ENCODE measurements around the gene MAB21L2.
"Not testable (repeated sequence)": the region's sequence is repeated elsewhere in the genome, so short reads cannot be mapped to it uniquely, and the experiment has no call there.

MAB21L2 gene

GRCh38 chr4:150582146-150582872 is at the start of gene MAB21L2:
Gene MAB21L2, plus strand, starts transcription at chr4:150582151. Its CDS starts 879 bp downstream, at chr4:150583030.
- no peak for DNase-seq

DNA sequence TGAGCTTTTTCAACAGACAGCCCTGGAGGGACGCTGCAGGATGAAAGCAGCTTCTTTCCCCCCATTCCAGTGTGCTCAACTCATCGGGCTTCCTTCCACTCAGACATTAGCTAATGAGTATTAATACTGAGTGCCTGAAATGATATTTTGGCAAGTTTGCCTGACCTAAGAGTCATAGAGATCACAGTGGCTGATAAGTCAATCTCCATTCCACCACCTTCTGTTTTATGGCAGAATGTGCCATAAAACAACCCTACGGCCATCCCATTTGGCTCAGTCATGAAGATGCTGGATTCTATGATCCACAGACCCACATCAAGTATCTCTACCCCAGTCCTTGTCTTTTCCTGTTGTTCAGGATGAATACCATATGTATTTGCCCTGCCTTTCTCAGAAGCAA is 48.3 kb upstream of the MAB21L2 start:
- DNase-seq, result no peak

DNA sequence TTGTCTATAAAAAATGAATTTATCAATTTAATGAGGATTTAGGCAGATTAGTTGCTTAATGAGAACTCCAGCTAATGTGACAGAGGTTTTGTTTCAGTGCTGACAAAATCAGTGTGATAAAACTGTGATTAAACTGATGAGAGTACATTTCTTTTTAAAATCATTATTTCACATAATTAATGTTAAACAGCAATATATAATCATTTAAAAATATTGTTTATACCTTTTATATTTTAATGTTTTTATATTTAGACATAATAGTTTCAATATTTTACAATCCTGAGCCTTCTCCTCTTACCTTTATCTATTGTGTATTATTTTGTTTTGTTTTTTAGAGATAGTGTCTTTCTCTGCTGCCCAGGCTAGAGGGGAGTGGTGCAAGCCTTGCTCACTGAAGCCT is 47.1 kb upstream of the MAB21L2 start:
- DNase-seq, result no peak

GRCh38 chr4:150537911-150538310 is 44.0 kb upstream of the MAB21L2 start:
- not testable (repeated sequence) for DNase-seq

GRCh38 chr4:150540536-150540935 is 41.4 kb upstream of the MAB21L2 start:
- DNase-seq, result no peak

DNA sequence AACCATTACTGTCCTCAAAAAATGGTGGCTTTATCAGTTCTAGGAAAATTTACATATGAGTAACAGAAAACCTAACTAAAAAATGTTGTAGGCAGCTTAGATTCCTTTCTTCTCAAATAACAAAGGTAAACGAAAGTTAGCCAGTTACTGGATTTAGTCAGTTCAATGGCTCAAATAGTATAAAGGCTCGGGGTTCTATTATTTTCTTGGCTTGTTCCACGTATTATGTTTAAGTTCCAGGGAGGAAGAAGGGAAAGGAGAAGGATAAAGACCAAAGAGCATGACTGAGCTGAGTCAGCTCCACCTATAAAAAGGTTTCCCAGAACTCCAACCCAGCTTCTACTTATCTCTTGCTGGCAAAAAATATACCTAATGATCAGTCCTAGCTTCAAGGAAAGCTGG is 41.0 kb upstream of the MAB21L2 start:
- DNase-seq, result no peak

- DNase-seq, result no peak
Observed at GRCh38 chr4:150541681-150542080, 40.3 kb upstream of the MAB21L2 start.

DNA sequence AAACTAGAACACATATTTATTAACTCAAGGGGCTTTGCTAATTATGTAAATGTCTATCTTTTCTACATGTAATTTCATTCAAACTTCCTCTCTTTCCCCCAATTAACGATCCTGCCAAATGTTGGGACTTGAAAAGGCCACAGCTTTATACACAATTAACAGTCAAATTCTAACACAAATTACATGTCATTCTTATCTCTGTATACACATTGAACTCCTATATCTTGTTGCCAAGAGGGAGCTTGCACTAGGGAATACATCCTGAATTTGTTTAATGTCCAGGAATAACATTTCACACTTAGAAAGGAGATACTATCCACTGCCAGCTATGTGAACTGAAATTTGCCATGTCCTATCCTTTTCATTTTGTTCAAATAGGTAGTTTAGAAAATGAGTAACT is 38.9 kb upstream of the MAB21L2 start:
- no peak for DNase-seq

GRCh38 chr4:150546286-150546685 is 35.7 kb upstream of the MAB21L2 start:
- DNase-seq, result no peak

- no peak for DNase-seq
Observed at GRCh38 chr4:150547154-150547838, 34.7 kb upstream of the MAB21L2 start.

DNA sequence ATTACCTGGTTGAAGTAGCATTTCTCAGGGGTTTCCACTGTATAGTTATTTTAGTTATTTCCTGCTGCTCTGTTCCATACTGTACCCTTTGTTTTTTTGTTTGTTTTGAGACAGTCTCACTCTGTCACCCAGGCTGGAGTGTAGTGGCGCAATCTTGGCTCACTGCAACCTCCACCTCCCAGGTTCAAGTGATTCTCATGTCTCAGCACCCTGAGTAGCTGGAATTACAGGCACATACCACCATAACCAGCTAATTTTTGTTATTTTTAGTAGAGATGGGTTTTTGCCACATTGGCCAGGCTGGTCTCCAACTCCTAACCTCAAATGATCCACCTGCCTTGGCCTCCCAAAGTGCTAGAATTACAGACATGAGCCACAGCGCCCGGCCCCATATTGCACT is 24.1 kb upstream of the MAB21L2 start:
- DNase-seq, result not testable (repeated sequence)

DNA sequence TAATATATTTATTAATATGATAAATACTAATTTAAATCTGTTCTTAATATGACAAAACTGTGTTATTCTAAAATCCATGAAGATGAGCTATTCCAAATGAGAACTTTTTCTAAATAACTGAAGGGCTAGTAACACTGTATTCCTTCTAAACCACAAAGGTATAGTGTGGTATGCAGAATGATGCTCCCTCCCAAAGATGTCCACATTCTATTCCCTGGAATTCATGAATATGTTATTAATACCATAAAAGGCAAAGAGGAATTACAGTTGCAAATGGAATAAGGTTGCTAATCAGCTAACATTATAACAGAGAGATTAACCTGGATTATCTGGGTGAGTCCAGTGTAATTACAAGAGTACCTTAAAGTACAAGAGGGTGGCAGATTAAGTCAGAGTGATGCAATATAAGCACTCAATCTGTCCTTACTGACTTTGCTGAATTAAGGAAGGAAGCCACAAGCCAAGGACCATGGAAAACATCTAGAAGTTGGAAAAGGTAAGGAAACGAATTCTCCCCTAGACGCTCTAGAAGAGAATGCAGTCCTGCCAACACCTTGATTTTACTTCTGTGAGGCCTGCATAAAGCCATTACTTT is 20.7 kb upstream of the MAB21L2 start:
- DNase-seq, result no peak

DNA sequence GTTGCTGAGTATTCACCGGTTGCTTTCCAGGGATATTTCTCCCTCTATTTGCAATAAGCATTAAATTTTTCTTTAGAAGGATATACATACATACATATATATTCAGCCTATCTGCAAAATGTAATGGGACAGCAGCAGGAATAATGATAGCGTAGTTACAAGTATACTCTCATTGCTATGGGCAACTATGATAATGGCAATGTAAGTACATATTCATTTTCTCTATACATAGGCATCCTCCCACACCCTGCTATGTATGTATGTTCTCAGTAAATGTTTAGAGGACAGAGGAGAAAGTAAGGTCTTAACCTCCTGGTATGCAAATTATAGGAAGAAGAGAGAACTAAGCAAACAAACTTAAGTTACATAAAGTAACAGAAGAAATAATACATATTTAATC is 19.7 kb upstream of the MAB21L2 start:
- DNase-seq, result no peak

DNA sequence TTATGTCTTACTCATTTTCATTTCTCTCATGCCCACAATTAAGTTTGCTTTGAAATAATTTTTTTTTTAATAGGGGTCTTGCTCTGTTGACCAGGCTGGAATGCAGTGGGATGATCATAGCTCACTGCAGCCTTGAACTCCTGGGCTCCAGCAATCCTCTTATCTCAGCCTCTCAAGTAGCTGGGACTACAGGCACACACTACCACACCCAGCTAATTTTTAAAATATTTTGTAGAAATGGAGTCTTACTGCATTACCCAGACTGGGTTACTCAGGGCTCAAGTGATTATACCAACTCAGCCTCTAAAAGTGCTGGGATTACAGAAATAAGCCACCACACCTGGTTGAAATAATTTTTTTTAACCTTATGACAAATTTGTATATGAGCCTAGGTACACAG is 19.2 kb upstream of the MAB21L2 start:
- no peak for DNase-seq

- DNase-seq, result not testable (repeated sequence)
Observed at GRCh38 chr4:150564967-150565366, 17.0 kb upstream of the MAB21L2 start.

DNA sequence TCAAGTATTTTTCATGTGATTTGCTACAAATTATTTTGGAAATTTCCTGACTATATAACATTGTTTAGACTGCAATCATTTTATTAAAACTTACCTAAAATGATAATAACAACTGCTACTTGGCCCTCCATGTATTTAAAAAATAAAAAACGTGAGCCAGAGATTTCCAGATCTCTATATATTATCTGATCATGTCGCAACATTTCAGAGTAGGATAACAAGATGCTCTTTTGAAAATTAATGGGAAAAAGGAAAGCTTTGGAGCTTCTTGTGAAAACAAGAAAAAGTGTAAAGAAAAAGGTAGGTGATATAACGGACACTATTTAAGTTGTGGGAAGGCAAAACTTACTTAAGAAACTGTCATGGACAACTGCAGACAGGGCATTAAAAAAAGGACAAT is 14.9 kb upstream of the MAB21L2 start:
- no peak for DNase-seq

- DNase-seq, result no peak
Observed at GRCh38 chr4:150569384-150569987, 12.5 kb upstream of the MAB21L2 start.

DNA sequence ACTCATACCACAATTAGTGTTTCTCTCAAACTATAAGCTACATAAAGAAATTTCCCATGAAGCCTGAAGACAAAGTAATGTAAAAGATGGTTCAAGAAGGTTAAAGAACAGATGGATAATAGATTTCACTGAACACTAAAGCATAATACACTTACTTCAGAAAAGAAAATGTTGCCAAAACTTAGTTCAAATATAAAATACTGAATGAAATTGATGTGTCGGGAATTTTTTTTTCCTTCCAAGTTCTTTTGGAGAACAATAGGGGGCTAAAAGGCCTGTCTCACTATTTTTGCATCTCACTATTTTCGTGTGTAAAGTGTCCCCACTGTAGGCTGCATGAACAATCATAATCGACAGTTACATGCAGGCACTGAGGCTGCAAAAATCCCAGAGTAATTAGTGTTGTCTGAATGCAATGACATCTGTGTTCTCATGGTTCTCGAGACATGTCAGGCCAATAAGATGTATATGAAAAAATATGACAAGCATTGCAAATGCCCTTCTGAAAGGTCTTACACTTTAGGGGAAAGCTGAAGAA is 11.9 kb upstream of the MAB21L2 start:
- DNase-seq, result no peak

DNA sequence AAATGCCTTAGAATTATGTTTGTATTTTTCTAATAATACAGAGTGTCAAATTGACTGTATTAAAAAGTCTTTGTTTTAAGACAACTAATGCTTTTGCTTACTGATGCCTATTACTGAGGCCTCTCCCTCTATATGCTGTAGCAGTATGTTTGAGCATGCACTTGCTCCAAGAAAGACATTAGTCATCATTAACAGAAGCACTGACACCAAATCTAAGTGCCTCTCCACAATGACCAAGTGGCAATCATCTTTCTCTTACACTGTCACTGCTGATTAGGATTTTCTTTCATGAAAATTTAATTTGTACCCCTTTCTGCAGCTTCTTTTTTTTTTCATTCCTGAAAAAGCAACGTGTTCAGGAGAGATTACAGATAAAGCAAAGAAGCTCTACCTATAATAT is 11.1 kb upstream of the MAB21L2 start:
- DNase-seq, result no peak

GRCh38 chr4:150572704-150573504 is 9.0 kb upstream of the MAB21L2 start:
- DNase-seq, result no peak

GRCh38 chr4:150573534-150573933 is 8.4 kb upstream of the MAB21L2 start:
- no peak for DNase-seq

DNA sequence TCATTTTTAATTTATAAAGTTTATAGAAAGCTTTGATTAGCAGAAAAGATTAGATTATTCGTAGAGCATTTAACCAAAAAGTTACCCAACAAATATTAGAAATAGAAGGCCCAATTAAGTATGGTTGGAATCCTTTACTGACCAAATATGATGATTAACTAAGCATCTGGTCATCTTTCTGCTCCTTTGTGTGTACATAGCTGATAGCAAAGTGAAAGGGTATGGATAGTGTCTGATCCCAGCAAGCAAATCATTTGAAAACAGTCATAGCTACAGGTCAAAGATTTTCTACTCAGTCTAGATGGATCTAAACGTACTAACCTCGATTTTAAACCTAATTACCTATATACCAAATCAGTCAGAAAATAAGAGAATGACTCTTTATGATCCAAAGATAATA is 7.3 kb upstream of the MAB21L2 start:
- DNase-seq, result no peak

DNA sequence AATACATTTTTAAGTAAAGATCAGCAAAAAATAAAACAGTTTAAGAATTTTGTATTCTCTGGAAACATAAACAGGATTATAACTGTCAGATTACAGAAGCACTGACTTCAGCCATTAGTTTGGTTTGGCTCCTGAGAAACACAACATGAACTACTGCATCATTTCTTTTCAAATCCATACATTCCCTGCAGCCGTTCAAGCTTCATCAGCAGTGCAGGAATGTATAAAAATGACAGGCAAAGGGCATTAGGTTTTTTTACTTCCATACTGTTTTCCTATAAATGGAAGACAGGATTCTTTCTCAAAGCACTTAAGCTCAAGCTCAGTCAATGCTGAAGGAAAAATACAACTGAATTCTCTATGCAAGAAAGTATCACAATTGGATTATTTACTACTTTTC is 4.2 kb upstream of the MAB21L2 start:
- DNase-seq, result no peak
